Hepatocyte (in vitro differentiated cells): ENCODE results near the gene ADGRD1.

Source experiments
- EZH2 ChIP-seq: fragments of 200-600 bp; sonication (generic); IDR thresholded peaks from 2 replicates; pipeline ENCODE4 v1.6.1; 2016; ENCODE audit warnings: antibody characterized with exemption, mild to moderate bottlenecking, borderline replicate concordance
- EZH2phosphoT487 ChIP-seq: fragments of 200-600 bp; sonication (generic); IDR thresholded peaks from one replicate; pipeline ENCODE4 v1.6.1; 2018; ENCODE audit warnings: antibody characterized with exemption, mild to moderate bottlenecking, low read depth, moderate library complexity; ENCODE audit not compliant: unreplicated experiment, severe bottlenecking
- TF ChIP-seq, protein P1 (sequence below): fragments of 200-600 bp; sonication (generic); IDR thresholded peaks from 2 replicates; pipeline ENCODE4 v1.5.1; 2016; ENCODE audit warnings: antibody characterized with exemption, mild to moderate bottlenecking; ENCODE audit not compliant: poor library complexity

DNA sequence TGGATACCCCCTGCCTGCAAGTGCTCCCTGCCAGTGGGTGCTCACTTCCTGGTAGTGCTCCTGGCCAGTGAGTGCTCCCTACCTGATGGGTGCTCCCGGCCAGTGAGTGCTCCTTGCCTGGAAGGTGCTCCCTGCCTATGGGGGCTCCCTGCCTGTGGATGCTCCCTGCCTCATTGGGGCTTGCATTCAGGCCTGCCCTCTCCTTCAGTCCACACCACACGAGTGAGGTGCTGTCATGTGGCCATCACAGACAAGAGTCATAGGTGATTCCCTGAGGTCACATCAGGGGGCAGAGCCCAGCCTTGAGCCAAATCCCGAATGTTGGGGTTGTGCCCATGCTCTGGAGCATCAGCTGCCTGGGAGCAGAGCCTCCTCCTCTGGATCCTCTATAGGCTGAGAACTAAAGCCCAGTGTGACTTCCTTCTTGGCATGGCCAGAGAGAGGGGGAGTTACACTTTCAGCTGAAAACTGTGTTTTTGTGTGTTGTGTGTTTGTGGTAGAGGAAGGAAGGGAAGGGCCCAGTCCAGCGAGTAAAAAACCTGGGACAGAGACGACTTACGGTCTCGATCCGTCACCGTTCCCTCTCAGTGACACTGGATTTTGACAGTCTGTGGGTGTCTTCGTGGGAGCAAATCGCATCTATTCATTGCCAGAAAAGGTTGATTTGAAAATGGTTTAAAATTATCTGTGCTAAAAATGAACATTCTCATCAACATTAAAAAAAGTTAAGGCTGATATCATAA lies 136.0 kb downstream of the ADGRD1 start:
- TF ChIP-seq, protein P1, sequence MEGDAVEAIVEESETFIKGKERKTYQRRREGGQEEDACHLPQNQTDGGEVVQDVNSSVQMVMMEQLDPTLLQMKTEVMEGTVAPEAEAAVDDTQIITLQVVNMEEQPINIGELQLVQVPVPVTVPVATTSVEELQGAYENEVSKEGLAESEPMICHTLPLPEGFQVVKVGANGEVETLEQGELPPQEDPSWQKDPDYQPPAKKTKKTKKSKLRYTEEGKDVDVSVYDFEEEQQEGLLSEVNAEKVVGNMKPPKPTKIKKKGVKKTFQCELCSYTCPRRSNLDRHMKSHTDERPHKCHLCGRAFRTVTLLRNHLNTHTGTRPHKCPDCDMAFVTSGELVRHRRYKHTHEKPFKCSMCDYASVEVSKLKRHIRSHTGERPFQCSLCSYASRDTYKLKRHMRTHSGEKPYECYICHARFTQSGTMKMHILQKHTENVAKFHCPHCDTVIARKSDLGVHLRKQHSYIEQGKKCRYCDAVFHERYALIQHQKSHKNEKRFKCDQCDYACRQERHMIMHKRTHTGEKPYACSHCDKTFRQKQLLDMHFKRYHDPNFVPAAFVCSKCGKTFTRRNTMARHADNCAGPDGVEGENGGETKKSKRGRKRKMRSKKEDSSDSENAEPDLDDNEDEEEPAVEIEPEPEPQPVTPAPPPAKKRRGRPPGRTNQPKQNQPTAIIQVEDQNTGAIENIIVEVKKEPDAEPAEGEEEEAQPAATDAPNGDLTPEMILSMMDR = no peak
- TF ChIP-seq EZH2 (no peak), EZH2phosphoT487 (no peak)
